ENCODE measurements around the gene SLC12A5. TPM values are rescaled to one million over a fixed set of nuclear protein-coding genes. Genes with fewer than 3 reads are reported as not detected.

The SLC12A5 gene
- total and polyA plus RNA-seq, 2 of the 4 experiments (the other 2 are of a cell fraction): 2.2 TPM; not detected in 1

GRCh38 chr20:46028772-46029371 lies at the start of gene SLC12A5 (continued):
- TF ChIP-seq ELK1 (IDR thresholded peaks at IDR 0.05; ENCODE audit: borderline replicate concordance, low read depth, low read length) (no peak), NFE2L2 (IDR thresholded peaks at IDR 0.05; ENCODE audit: low read depth, low read length) (no peak)

GRCh38 chr20:45981261-45981660 lies 47.8 kb upstream of the SLC12A5 start:
- Histone ChIP-seq H2AFZ (replicated peaks; ENCODE audit: low read length, poor library complexity) (no peak overlapping the region), H2BK5ac (ENCODE audit: low read depth, low read length, poor library complexity, severe bottlenecking) (no peak overlapping the region), H4K91ac (ENCODE audit: insufficient read depth, low read depth, low read length) (no peak overlapping the region), H4K20me1 (ENCODE audit: insufficient read depth, low read length) (no peaks in the 10 kb centered on the region), H2BK15ac (ENCODE audit: low read depth, low read length) (no peak overlapping the region), H3K56ac (ENCODE audit: extremely low read depth, insufficient read depth, low read length) (no peak overlapping the region), H3K9me1 (ENCODE audit: insufficient read depth, low read length) (no peaks in the 10 kb centered on the region), H3K14ac (replicated peaks; ENCODE audit: low read depth, low read length) (no peak overlapping the region), H3K9ac (ENCODE audit: low read depth, low read length) (no peak overlapping the region), H4K8ac (ENCODE audit: low read depth in 2 of 2, low read length in 2 of 2) (no peak overlapping the region), H3K18ac (ENCODE audit: low read depth, low read length) (no peak overlapping the region), H3K23ac (ENCODE audit: low read depth, low read length) (no peak overlapping the region), H3K27ac (ENCODE audit: insufficient read depth, low read length) (no peak overlapping the region), H2AK9ac (replicated peaks; ENCODE audit: low read depth, low read length, poor library complexity) (no peak overlapping the region), H2BK120ac (ENCODE audit: low read depth, low read length) (no peak overlapping the region), H3K4me2 (ENCODE audit: low read depth, low read length) (no peak overlapping the region), H2BK20ac (ENCODE audit: low read depth, low read length) (no peak overlapping the region), H2AK5ac (ENCODE audit: low read depth, low read length) (no peak overlapping the region), H3K4ac (ENCODE audit: low read depth, low read length) (no peak overlapping the region), H3K36me3 (ENCODE audit: control insufficient read depth, insufficient read depth, low read length) (no peaks in the 10 kb centered on the region), H3K4me1 (ENCODE audit: control insufficient read depth, insufficient read depth, low read length) (no peaks in the 10 kb centered on the region), H3K27me3 (ENCODE audit: control insufficient read depth, insufficient read depth, low read length) (peaks cover 10% of the 10 kb centered on the region; the same call in 1 of the 2 replicates), H3K4me3 (ENCODE audit: insufficient read depth, low read depth, low read length) (no peak overlapping the region), H4K5ac (ENCODE audit: low read depth, low read length) (no peak overlapping the region), H3K79me1 (ENCODE audit: low read depth in 1 of 2, low read length in 2 of 2) (no peaks in the 10 kb centered on the region), H3K9me3 (ENCODE audit: control insufficient read depth, insufficient read depth, low read length) (no peaks in the 10 kb centered on the region)
- in situ Hi-C loops (cut with MboI; ENCODE audit: low sequenced_read_pairs) (no loop called here), dilution Hi-C loops (cut with HindIII; ENCODE audit: low sequenced_read_pairs, unreplicated experiment) (no loop called here), intact Hi-C loops (cut with micrococcal nuclease) (no loop called here)
- POLR2A ChIA-PET (ENCODE audit: unreplicated experiment): no interaction called here
- CTCF ChIA-PET: no interaction called here
- no peak for ATAC-seq (ENCODE audit: low read depth)
- 50% methylated on average over 2 of the region's 6 CpGs; no CpG with 5 or more reads in 1 of the 2 experiments for WGBS, 2 experiments (ENCODE audit: extremely low coverage in 2 of 2, insufficient read length in 1 of 2)
- no TSS peak for BruUV-seq (replicated peaks)
- DNase-seq: no peak
- TF ChIP-seq MAZ (IDR thresholded peaks at IDR 0.05; ENCODE audit: borderline replicate concordance, low read depth, low read length): no peak
- no peak for TF ChIP-seq SMC3 (IDR thresholded peaks at IDR 0.05; ENCODE audit: low read depth, low read length)
- no peak for TF ChIP-seq CEBPB (IDR thresholded peaks at IDR 0.05; ENCODE audit: low read depth, low read length)
- no peak for TF ChIP-seq MAFK (IDR thresholded peaks at IDR 0.05; ENCODE audit: low read depth, low read length)
- TF ChIP-seq USF2 (IDR thresholded peaks at IDR 0.05; ENCODE audit: low read depth, low read length): no peak
- no peak for TF ChIP-seq MXI1 (IDR thresholded peaks at IDR 0.05; ENCODE audit: borderline replicate concordance, low read depth, low read length)
- no peak for TF ChIP-seq CTCF (conservative IDR thresholded peaks at IDR 0.05; ENCODE audit: low read depth, low read length)
- TF ChIP-seq NFE2L2 (IDR thresholded peaks at IDR 0.05; ENCODE audit: low read depth, low read length): no peak
- no peak for TF ChIP-seq POLR2A (IDR thresholded peaks at IDR 0.05; ENCODE audit: low read depth, low read length)
- no peak for TF ChIP-seq RFX5 (IDR thresholded peaks at IDR 0.05; ENCODE audit: low read depth, low read length)
